ENCODE results near the gene APMAP.

GRCh38 chr20:25005661-25006060, 13.1 kb upstream of the APMAP start:
- TF ChIP-seq ZNF274 (IDR thresholded peaks at IDR 0.05; ENCODE audit: insufficient read depth, insufficient read length) (no peak), IRF4 (IDR thresholded peaks at IDR 0.05; ENCODE audit: low read depth, low read length) (no peak), SPI1 (IDR thresholded peaks at IDR 0.05; ENCODE audit: borderline replicate concordance, insufficient read depth, low read depth, low read length) (no peak), SP1 (IDR thresholded peaks at IDR 0.05; ENCODE audit: low read depth, low read length) (no peak), SRF (IDR thresholded peaks at IDR 0.05; ENCODE audit: low read depth in 2 of 2, low read length in 2 of 2) (no peak)
- TF ChIP-seq, protein P1, sequence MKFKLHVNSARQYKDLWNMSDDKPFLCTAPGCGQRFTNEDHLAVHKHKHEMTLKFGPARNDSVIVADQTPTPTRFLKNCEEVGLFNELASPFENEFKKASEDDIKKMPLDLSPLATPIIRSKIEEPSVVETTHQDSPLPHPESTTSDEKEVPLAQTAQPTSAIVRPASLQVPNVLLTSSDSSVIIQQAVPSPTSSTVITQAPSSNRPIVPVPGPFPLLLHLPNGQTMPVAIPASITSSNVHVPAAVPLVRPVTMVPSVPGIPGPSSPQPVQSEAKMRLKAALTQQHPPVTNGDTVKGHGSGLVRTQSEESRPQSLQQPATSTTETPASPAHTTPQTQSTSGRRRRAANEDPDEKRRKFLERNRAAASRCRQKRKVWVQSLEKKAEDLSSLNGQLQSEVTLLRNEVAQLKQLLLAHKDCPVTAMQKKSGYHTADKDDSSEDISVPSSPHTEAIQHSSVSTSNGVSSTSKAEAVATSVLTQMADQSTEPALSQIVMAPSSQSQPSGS (IDR thresholded peaks at IDR 0.05; ENCODE audit: low read length) = no peak
- TF ChIP-seq, protein P2, sequence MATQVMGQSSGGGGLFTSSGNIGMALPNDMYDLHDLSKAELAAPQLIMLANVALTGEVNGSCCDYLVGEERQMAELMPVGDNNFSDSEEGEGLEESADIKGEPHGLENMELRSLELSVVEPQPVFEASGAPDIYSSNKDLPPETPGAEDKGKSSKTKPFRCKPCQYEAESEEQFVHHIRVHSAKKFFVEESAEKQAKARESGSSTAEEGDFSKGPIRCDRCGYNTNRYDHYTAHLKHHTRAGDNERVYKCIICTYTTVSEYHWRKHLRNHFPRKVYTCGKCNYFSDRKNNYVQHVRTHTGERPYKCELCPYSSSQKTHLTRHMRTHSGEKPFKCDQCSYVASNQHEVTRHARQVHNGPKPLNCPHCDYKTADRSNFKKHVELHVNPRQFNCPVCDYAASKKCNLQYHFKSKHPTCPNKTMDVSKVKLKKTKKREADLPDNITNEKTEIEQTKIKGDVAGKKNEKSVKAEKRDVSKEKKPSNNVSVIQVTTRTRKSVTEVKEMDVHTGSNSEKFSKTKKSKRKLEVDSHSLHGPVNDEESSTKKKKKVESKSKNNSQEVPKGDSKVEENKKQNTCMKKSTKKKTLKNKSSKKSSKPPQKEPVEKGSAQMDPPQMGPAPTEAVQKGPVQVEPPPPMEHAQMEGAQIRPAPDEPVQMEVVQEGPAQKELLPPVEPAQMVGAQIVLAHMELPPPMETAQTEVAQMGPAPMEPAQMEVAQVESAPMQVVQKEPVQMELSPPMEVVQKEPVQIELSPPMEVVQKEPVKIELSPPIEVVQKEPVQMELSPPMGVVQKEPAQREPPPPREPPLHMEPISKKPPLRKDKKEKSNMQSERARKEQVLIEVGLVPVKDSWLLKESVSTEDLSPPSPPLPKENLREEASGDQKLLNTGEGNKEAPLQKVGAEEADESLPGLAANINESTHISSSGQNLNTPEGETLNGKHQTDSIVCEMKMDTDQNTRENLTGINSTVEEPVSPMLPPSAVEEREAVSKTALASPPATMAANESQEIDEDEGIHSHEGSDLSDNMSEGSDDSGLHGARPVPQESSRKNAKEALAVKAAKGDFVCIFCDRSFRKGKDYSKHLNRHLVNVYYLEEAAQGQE (IDR thresholded peaks at IDR 0.05; ENCODE audit: low read depth, low read length) = no peak
- TF ChIP-seq, protein P3, sequence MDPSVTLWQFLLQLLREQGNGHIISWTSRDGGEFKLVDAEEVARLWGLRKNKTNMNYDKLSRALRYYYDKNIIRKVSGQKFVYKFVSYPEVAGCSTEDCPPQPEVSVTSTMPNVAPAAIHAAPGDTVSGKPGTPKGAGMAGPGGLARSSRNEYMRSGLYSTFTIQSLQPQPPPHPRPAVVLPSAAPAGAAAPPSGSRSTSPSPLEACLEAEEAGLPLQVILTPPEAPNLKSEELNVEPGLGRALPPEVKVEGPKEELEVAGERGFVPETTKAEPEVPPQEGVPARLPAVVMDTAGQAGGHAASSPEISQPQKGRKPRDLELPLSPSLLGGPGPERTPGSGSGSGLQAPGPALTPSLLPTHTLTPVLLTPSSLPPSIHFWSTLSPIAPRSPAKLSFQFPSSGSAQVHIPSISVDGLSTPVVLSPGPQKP (IDR thresholded peaks at IDR 0.05; ENCODE audit: low read depth, low read length) = no peak
- TF ChIP-seq, protein P4, sequence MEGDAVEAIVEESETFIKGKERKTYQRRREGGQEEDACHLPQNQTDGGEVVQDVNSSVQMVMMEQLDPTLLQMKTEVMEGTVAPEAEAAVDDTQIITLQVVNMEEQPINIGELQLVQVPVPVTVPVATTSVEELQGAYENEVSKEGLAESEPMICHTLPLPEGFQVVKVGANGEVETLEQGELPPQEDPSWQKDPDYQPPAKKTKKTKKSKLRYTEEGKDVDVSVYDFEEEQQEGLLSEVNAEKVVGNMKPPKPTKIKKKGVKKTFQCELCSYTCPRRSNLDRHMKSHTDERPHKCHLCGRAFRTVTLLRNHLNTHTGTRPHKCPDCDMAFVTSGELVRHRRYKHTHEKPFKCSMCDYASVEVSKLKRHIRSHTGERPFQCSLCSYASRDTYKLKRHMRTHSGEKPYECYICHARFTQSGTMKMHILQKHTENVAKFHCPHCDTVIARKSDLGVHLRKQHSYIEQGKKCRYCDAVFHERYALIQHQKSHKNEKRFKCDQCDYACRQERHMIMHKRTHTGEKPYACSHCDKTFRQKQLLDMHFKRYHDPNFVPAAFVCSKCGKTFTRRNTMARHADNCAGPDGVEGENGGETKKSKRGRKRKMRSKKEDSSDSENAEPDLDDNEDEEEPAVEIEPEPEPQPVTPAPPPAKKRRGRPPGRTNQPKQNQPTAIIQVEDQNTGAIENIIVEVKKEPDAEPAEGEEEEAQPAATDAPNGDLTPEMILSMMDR (IDR thresholded peaks at IDR 0.05 in 2 of 3, conservative IDR thresholded peaks at IDR 0.05 in 1 of 3; ENCODE audit: control insufficient read depth in 2 of 3, extremely low read depth in 1 of 3, insufficient read depth in 1 of 3, low read depth in 3 of 3, low read length in 3 of 3) = no peak
